CD4-positive, alpha-beta T cell treated with Interleukin-4 for 1 hour (primary cell): Measurements from ENCODE around the gene KRT73.

ENCODE experiments used
- DNase-seq, 2 donors: peaks; one replicate each; pipeline ENCODE4 v3.0.0-alpha.2; 2020 to 2022

KRT73 gene

DNA sequence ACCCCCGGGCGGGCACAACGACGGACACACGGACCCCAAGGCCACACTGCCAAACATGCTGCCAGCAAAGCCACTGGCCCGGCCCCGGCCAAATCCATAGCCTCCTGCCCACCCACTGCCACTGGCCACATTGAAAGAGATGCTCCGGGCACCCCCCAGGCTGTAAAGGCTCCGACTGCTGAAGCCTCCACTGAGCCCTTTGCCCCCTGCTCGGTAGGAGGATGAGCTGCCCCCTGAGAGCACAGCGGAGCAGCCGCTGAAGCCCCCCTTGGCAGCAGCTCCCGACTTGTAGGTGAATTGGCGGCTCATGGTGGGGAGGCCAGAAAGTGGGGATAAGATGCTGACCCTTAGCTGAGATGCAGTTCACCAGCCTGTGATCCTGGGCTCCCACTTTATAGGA, at the start of gene KRT73:
Gene KRT73, minus strand, starts transcription at position 344 of the 400 bp plus-strand sequence. Its CDS starts 35 bp downstream, at position 309.
- no peak for DNase-seq

DNA sequence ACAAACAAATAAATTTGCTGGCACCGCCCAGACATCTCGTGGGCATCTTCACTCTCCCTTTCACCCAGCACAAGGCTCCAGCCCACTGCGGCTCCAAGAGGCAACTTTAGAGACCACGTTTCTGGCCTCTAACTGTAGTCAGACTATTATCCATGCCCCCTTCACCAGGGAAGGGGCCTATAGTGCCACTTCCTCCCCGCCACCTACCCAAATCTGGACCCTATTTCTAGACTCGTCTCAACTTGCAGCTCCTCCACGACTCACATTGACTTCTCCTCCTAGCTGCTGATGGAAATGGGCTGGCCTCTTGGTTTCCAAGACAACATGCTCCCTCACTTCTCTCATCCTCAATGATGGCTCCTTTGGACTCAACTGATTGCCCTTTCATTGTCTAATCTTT, 49.6 kb upstream of the KRT73 start:
- no peak for DNase-seq

DNA sequence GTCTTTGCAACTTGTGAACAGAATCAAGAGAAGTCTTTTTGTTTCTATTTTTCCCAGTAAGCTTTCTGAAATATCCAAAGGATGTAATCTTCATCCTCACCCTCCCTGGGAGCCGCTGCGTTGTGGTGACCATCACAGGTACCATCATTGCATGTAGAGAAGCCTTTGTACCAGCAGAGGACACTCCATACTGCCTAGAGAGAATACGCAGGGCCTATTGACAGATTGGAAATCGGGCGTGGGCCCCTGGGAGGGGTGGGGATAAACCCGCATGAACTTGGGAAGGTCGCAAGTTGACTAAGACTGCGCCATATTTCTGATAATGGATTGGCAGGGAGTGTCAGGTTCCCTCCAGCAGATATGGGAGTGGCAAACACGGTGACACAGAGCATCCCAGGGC, 49.1 kb upstream of the KRT73 start:
- DNase-seq, result no peak

DNA sequence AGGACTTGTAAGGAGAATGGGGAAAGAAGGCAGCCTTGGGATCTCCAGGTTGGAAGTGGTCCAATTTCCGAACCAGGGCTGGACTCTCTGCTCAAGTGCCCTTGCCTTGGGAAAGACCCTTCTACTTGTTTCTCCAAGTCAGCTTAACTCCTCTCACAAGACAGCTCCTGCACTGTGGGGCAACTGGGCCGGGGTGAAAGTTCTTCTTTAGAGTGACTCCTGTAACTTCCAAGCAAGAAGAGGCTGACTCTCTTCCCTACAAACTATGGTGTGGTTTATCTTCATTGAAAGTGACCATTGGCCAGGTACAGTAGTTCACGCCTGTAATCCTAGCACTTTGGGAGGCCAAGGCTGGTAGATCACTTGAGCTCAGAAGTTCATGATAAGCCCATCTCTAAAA, 48.1 kb upstream of the KRT73 start:
- no peak for DNase-seq

DNA sequence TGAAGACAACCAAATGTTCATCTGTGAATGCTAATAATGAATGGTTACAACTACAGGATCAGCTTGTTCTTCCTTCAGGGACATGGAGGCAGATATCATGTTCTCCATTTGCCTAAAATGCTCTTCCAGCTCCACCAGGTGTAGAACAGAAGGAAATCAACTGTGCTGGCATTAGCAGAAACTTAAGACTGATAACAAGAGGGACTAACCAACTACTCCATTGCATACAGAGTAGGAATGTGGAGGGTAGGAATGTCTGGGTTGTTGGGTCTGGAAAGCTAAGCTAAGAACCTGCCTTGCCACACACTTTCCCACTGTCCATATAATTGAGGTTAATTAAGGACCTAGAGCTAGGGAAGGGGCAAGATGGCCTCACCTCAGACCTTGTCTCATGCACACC, 45.1 kb upstream of the KRT73 start:
- DNase-seq, result no peak

DNA sequence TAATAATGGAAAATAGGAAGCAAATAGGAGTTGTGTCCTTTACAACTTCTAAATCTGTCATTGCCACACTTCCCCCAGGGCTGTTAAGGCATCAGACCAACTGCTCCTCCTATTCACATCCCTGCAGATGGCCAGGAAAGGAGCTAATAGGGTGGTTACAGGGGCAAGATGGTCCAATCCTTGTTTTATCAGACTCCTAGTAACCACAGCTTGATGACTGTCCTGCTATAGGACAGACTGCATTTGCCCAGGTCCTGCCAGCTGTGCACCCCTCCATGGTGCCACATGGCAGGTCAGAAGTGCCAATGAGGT, 44.5 kb upstream of the KRT73 start:
- no peak for DNase-seq

DNA sequence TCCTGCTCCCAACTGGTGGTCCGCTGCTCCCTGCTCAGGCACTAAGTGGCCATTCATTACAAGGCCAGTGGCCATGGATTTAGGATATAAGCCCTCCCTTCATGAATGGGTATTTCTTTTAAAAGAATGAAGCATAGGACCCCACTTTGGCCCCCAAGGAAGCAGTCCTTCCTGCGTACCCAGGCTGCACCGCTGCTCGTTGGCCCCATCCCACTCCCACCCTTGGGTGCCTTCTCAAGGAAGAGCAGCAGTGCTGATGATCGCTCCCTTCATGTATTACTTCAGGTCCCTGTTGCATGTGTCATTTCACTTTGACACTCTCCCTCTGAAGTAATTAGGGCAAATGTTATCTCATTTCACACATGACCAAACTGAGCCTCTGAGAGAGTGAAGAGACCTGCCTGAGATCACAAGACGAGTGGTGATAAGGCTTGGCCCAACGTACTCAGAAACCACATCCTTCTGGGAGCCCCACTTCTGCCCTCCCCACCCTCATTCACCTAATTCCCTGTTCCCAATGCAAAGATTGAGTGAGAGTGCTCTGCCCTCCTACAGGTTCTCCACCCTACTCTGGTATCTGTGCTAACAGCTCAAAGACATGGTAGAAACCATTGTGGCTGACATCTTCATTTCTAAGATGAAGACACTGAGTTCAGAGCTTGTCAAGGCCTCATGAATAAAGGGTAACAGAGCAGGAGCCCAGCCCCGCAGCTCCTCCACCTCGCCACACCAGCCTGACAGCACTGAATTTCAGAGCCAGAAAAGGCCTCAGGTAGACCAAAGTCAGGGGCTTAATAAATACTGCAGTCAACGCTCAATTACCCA, 43.9 kb upstream of the KRT73 start:
- DNase-seq, result no peak

DNA sequence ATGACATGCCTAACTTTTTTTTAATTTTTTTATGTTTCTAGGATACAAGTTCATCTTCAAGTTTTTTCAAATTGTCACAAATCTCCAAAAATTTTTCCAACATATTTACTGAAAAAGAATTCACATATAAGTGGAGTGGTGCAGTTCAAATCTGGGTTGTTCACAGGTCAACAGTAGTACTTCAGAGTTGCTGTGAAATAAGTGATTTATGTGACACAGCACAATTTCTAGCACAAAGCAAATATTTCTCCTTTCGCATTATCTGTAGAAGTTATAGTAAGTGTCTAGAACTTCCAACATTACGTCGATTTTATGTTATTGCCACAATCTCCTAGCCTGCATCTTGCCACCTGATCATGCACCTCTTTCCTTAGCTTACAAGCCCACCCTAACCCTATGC, 43.3 kb upstream of the KRT73 start:
- no peak for DNase-seq

DNA sequence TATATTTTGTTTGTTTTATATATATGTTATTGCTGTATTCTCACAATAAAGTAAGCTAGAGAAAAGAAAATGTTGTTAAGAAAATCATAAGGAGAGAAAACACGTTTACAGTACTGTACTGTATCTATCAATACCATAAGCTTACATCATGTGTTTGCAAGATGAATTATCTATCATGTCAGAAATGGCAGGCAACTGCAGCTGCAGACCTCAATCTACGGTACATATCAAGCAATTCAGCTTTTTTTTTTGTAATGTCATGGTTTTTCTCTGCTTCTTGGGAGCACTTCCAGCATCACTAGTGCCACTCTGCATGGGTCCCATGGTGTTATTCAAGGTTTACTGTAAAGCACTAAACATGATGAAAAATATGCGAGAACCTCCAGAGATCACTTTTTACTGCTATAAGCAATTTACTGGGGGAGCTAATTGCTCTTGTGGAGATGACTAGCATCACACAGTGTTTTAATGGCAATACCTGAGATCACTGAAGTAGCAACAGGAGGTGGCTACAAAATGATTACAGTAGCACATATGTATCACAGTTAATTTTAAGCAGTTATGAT, 42.7 kb upstream of the KRT73 start:
- DNase-seq, result no peak

DNA sequence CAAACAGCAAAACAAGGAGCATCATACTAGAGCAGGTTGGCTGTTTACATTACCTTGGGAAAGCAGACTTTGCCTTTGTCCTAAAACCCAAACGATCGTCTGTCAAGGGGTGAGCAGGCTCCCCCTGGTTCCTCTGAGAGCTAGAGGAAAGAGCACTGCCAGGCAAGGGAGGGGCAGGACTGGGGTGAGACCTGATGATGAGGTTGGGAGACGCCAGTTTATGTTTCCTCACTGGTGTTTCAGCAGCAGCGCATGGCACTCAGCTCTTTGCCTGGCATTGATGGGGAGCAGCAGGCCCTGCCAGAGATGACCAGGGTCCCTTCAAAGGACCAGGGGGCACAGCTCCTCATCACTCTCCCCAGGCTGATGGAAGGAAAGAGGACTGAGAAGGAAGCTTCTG, 41.6 kb upstream of the KRT73 start:
- DNase-seq, result no peak

DNA sequence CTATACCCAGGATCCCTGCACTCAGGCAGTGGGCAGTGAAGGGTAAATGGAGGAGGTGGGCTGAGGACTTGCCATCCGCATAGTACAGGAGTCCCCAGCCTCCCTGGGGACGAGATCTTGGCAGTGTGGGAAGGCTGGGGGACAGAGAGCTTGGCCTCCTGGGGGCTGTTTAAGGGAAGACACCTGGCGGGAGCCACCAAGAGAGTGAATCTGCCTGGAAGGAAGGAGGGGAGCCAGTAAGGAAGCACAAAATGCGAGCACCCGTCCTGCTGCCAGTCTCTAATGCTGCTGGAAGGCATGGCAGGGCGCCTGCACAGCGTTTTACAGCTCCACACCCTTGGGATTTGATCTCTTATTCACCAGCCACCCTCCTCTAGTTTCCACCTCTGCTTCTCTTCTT, 41.0 kb upstream of the KRT73 start:
- no peak for DNase-seq

DNA sequence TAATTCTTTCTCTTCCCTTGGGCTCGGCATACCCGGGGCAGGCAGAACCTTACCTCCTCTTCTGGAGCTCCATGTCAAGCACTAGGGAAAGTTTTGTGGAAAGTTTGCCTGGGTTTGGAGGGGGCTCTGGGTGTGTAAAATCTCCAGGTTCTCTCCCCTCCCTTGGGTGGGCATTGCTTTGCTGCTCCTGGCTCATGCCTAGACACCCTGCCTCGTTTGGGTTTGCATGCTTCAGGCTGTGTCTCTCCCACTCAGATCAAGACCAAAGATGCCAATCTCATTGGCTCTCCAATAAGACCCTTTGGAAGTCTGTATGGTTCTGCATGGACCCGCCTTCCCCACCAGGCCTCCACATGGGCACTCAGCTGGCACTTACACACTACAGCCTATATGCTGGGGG, 39.8 kb upstream of the KRT73 start:
- no peak for DNase-seq

DNA sequence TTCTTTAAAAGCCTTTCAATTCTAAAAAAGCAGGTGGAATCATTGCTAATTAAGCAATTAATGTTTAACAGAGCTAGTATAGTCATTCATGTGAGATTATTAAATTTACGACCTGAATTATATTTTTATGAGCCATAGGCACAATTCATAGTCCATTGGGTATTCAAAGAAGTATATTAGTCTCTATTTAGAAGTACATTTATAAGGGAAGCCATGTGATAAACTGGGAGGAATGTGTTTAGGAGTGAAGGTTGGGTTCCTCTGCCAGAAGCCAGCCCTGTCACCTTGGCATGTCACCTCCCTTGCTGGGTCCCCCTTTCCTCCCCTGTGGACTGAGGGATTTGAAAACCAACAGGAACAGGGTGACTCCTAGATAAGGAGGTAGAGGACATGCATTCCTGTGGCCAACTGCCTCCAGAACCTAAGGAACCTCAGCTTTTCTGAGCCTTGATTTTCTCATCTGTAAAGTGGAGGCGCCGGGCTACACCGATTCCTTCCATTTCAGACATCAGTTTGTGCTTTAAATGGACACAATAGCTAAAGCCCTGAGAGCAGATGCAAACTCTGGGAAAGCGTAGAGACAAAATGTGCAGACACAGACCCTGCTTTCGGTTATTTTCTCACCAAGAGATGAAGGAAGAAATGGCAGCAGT, 39.0 kb upstream of the KRT73 start:
- no peak for DNase-seq

DNA sequence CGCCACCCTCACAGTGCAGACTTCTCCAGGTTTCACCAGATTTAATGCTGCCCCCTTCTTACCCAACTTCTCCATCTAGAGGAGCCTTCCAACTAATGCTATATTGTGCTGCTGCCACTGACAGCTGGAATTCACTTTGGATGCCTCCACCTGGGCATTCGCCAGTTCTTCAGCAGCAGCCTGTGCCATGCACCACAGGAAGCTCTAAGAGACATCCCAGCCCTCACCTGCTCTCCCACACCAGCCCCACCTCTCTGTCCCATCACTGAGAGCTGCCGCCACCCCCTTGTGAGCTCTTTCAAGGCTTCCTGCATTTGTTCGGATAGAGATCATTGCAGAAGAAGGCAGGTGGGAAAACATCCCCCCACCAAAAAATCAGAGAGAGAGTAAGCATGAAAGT, 38.3 kb upstream of the KRT73 start:
- DNase-seq, result no peak

DNA sequence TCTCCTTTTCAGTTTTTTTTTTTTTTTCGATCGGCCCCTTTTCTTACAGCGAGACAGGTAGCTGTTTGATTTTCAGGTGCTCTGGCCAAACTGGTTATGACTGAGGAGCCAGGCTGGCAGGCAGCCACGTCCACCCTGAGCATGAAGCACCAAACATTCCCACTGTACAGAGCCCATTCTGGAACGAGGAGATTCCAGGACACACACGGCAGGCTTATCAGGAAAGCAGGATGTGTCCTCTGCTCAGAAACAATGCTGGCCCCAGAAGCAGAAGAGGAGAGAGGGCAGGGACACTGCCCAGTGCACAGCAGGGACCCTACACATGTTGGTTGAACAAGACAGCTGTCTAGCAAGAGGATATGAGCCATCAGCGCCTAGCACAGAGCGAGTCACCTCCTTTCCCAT, 37.4 kb upstream of the KRT73 start:
- no peak for DNase-seq

DNA sequence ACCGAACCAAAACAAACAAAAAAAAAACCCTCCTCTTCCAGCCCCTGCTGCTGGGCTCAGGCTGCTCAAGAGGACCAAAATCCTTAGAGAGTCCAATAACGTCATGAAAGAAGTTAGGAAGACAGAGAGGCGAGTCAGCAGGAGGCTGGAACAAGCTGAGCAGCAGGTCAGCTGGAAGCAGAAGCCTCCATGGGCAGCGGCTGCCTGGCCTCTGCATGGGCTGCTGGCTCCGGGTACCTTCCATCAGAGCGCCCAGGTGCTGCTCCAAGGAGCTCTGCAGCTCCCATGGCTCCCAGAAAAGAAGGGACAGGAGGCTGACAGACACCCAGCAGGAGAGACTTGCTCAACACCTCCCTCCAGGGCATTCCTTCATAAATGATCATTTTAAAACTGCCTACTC, 36.9 kb upstream of the KRT73 start:
- DNase-seq, result no peak

DNA sequence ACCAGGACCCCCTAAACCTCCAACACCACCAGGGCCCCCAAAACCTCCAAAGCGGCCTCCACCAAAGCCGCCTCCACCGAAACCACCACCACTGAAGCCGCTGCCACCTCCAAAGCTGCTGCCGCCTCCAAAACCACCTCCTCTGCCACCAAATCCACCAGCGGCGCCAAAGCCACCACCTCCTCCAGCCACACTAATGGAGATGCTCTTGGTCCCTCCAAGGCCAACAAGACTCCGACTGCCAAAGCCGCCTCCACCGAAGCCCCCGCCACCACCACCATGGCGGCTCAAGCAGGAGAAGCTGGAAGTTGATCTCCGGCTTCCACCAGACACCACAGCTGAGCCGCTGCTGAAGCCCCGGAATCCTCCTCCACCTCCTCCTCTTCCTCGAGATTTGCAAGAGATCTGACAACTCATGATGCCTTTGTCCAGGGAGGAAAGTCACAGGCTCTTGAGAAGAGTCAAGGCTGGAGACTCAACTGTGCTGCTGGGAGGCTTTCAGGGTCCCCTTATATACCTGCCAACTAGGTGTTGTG, 33.4 kb upstream of the KRT73 start, which contains the start of gene KRT2:
Gene KRT2, minus strand, starts transcription at position 486 of the 536 bp plus-strand sequence. Its CDS starts 69 bp downstream, at position 417.
- DNase-seq, result no peak

DNA sequence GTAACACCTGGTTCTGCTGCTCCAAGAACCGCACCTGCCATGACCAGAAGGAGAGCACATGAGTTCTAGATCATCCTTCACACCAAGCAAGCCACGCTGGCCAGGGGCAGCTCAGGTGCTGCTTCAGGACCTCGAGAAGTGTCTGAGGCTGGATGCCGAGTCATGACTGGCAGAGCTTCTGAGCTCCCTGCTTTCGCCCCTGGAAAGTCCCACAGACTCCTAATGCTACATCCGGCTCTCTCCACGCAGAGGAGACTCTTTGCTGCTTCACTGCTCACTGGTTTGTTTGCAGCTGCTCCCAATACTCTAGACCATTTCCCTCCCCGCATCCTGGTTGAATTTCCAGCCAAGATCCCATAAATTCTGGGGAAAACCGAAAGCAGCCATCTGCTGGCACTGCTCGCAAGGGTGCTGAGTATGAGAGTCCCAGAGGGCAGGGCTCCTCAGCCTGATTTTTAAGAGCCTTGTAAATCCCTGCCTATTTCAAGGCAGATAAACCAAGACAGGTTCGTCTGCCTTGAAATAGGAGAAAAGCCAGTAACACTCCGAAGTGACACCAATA, 32.2 kb upstream of the KRT73 start:
- no peak for DNase-seq

DNA sequence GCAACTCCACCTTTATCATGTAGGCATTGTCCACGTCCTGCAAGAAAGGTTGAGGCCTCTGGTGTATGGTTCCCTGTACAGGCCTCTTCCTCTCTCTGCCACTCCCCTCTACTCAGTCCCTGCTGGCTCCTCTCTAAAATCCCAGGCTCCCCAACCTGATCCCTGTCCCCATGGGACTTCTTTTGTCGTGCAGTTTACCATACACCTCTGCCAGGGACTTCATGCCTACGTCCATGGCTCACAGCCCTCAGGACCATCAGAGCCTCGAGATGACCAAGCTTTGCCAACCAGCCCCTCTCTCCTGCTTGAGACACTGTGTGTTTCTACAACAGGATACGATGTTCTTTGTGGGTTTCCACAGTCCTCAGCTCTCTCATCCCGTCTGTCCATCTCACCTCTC, 30.7 kb upstream of the KRT73 start:
- no peak for DNase-seq

DNA sequence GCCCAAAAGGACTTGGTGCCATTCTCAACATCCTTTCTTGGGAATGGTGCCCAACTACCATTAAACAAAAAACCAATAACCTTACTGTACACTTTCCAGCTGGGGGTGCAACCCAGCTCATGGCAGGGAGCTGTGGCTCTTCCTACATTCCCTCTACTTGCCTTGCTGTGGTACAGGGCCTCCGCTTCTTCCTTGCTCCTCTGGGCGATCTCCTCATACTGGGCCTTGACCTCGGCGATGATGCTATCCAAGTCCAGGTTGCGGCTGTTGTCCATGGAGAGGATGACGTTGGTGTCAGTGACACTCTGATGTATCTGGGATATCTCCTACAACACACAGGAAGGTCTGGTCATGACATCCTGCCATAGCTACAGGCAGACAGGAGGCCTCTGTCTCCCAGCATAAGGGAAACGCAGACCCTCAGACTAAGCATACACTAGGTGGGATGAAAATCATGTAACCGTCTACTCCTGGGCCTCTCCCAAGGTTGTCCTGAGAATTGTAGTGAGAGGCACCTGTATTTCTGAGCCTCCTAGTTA, 29.7 kb upstream of the KRT73 start:
- DNase-seq, result no peak

DNA sequence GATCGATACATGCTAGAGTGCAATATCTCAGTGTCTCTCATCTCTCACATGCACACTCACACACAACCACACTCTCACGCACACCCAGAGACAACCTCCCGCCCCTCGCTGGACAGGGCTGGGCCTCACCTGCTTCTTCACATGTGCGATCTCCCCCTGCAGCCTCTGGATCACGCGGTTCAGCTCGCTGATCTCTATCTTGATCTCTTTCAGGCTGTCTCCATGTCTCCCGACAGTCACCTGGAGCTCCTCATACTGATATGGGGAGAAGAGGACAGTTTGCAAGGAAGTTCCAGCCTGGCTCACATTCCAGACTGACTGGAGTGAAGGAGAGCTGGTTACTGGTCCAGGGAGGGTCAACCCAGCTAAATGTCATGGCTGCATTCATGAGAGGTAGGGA, 29.2 kb upstream of the KRT73 start:
- DNase-seq, result no peak

DNA sequence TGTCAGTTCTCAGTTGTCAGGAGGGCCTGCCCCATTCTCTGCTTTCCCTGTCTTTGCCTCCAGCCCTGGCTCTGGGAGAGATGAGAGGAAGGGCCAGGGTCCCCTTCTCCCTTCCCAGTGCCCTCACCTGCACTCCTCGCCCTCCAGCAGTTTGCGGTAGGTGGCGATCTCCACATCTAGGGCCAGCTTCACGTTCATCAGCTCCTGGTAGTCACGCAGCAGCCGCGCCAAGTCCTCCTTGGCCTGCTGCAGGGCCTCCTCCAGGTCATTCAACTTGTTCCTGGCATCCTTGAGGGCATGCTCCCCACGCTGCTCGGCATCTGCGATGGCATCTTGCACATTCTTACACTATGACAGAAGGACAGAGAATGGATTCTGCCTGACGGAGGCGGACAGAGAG, 28.3 kb upstream of the KRT73 start:
- no peak for DNase-seq

DNA sequence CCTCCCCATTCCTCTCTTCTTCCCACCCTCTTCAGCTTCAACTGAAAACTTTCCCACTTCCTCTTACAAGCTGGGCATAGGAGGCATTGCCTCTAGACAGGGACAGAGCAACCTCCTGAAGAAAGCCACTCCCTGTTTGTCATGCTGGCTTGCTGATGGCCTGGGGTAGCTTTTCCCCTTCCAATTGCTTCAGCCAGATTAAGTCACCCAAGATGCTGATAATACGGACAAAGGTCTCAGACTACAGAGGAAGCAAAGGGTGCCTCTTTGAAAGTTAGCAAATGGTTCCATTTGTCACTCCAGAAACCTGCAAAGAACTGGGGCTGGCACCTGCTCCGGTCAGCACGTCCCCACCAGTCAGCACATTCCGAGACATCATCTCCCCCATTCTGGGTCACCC, 27.6 kb upstream of the KRT73 start:
- no peak for DNase-seq
